Ovary (tissue), 9 donors: ENCODE measurements around the gene CLDN22. TPM values are rescaled to one million over a fixed set of nuclear protein-coding genes. Genes with fewer than 3 reads are reported as not detected.

Experiments
- DNase-seq, 5 donors: peaks; one replicate each; pipeline ENCODE4 v3.0.0-alpha.2; 2019 to 2020
- H3K27ac ChIP-seq, 2 donors: fragments of 200-600 bp; one replicate each; pipeline versions ENCODE4 v1.5.1 to v1.8.0; 2019 to 2022
- H3K27me3 ChIP-seq: fragments of 200-600 bp; one replicate; pipeline ENCODE4 v1.8.0; 2022
- H3K36me3 ChIP-seq: fragments of 200-600 bp; sonication (generic); one replicate; pipeline ENCODE4 v1.5.1; 2019
- H3K4me1 ChIP-seq: one replicate; pipeline ENCODE4 v1.8.1; 2013; ENCODE audit warnings: mild to moderate bottlenecking, moderate library complexity; ENCODE audit not compliant: insufficient read depth
- H3K4me3 ChIP-seq: fragments of 200-600 bp; sonication (generic); one replicate; pipeline ENCODE4 v1.5.1; 2017
- H3K9me3 ChIP-seq, 2 donors: fragments of 200-600 bp in 1 of 2; sonication (generic) in 1 of 2; one replicate each; pipeline versions ENCODE4 v1.5.1 to v1.8.1; 2013 to 2019; ENCODE audit warnings: mild to moderate bottlenecking in 1 of 2, moderate library complexity in 1 of 2
- EP300 ChIP-seq: sonication (generic); formaldehyde crosslinking; IDR thresholded peaks from one replicate; pipeline ENCODE4 v1.6.1; 2017; ENCODE audit warnings: antibody characterized with exemption
- POLR2A ChIP-seq: fragments of 450-650 bp; IDR thresholded peaks from one replicate; pipeline ENCODE4 v1.6.1; 2017; ENCODE audit warnings: antibody characterized with exemption, mild to moderate bottlenecking, moderate library complexity
- WGBS, 3 donors: extraction: QIAGEN DNeasy Blood & Tissue Kit in 1 of 3; methylation state at CpG; one replicate each; pipeline versions ENCODE4 v1.1.5 to v1.1.7; 2013 to 2017; 5-methylcytosine and 5-hydroxymethylcytosine counted together
- intact Hi-C, 4 donors: fragments of 100-400 bp; cut with DNase I; formaldehyde crosslinking; loops; one replicate each; pipeline versions ENCODE4 v1.11.0 to v1.15.1; 2022 to 2023
- polyA plus RNA-seq, 2 donors: library from polyadenylated mRNA; stranded (reverse); fragments of 200-250 nt in 1 of 2; fragments of 350-450 nt in 1 of 2; fragmentation: Illumina TruSeq in 1 of 2; extraction: RNeasy Lipid Tissue Mini Kit (QIAGEN cat#74804) in 1 of 2; gene quantifications; one replicate each; pipeline ENCODE4 v1.2.3, GENCODE V29; 2013 to 2014
- total RNA-seq, 7 donors: library from RNA; depleted of rRNA in 2 of 7; stranded (reverse); fragments of >200 nt in 2 of 7; fragmentation: NEBNext Ultra II Directional in 3 of 7; extraction: Animal tissue kit (Norgen Biotek cat#: 25700) in 3 of 7; gene quantifications; one replicate each; pipeline versions ENCODE4 v1.1.0 to v1.2.4, GENCODE V29; 2016 to 2023
- TF ChIP-seq, protein P1 (sequence below), 3 donors: fragments of 450-650 bp in 2 of 3; fragments of 200-600 bp in 1 of 3; IDR thresholded peaks; one replicate each; pipeline versions ENCODE4 v1.5.1 to v1.8.0; 2016 to 2022; ENCODE audit warnings: antibody characterized with exemption in 3 of 3, mild to moderate bottlenecking in 1 of 3
- donor health status: DM: no; HTN: no; CAD: no; lungs with moderate emphysema.
- donor health status: DM: no; HTN: no; CAD: no.
- donor health status: Bipolar disorder and iron deficiency.
- donor health status: DM: yes; HTN: yes; CAD: no.
- donor health status: DM: no; HTN: no; CAD: no.
- donor health status: DM: yes; HTN: yes; CAD: no.

CLDN22 gene
- total and polyA plus RNA-seq, 9 donors = 0.08 to 0.11 TPM; not detected in 7

- H3K4me3 ChIP-seq = no peak overlapping the region
- H3K27ac ChIP-seq = no peak overlapping the region
- no peak for DNase-seq
- TF ChIP-seq, protein P1, sequence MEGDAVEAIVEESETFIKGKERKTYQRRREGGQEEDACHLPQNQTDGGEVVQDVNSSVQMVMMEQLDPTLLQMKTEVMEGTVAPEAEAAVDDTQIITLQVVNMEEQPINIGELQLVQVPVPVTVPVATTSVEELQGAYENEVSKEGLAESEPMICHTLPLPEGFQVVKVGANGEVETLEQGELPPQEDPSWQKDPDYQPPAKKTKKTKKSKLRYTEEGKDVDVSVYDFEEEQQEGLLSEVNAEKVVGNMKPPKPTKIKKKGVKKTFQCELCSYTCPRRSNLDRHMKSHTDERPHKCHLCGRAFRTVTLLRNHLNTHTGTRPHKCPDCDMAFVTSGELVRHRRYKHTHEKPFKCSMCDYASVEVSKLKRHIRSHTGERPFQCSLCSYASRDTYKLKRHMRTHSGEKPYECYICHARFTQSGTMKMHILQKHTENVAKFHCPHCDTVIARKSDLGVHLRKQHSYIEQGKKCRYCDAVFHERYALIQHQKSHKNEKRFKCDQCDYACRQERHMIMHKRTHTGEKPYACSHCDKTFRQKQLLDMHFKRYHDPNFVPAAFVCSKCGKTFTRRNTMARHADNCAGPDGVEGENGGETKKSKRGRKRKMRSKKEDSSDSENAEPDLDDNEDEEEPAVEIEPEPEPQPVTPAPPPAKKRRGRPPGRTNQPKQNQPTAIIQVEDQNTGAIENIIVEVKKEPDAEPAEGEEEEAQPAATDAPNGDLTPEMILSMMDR (IDR thresholded peaks at IDR 0.05) = no peak
- no peak for TF ChIP-seq POLR2A
- TF ChIP-seq EP300 = no peak
- no peaks in the 10 kb centered on the region for H3K27me3 ChIP-seq
- H3K36me3 ChIP-seq = no peaks in the 10 kb centered on the region
- no peaks in the 10 kb centered on the region for H3K4me1 ChIP-seq
- intact Hi-C loops = no loop called here
- H3K9me3 ChIP-seq = no peaks in the 10 kb centered on the region
- 98 to 100% (median 100%) methylated on average over 3 of the region's 3 CpGs for whole genome bisulfite sequencing, 3 donors
Observed at GRCh38 chr4:183297675-183298074, 22.4 kb downstream of the CLDN22 start.

DNA sequence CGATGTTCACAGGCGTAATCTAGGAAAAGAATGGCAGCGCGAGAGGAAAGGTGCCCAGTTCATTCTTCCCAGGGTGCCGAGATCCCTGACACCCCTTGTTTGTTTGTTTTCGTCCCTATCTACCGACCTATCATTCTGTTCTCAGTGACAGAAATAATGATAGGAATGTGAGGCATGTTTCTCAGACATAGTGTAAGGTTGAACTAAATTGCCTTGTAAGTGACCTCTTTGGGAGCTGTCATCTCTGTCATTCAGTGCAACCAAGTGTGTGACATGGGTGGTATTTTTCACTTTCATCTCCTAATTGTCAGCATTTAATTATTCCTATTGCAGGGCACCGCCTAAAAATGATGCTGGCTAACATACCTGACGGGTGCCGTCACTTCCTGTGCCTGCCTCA, 24.4 kb downstream of the CLDN22 start:
- H3K27me3 ChIP-seq = no peaks in the 10 kb centered on the region
- no peak for TF ChIP-seq EP300
- TF ChIP-seq, protein P1 (IDR thresholded peaks at IDR 0.05) = no peak
- TF ChIP-seq POLR2A = no peak
- no peaks in the 10 kb centered on the region for H3K36me3 ChIP-seq
- no peak overlapping the region for H3K27ac ChIP-seq
- no peaks in the 10 kb centered on the region for H3K4me1 ChIP-seq
- intact Hi-C loops = no loop called here
- 87 to 91% (median 91%) methylated on average over 10 of the region's 10 CpGs for WGBS, 3 donors
- no peaks in the 10 kb centered on the region for H3K9me3 ChIP-seq
- H3K4me3 ChIP-seq = no peak overlapping the region
- no peak for DNase-seq

DNA sequence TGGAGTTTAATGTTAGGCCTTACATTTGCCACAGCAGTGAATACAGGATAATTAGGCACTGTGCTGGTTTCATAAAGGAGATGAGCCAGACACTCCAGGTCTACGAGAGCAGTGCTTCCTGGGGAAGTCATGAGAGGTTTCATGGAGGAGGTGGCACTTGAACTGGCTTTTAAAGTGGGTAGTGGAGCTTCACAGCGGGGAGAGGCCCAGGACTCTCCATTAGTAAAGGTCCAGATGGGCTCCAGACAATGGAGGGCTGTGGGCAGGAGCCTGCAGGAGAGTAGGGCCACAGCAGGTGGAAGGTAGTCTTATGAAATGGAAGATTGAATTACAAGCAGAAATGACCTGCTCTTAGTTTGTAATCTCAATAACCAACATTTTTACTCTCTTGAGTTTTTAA, 29.0 kb downstream of the CLDN22 start:
- Histone ChIP-seq H3K36me3 (no peaks in the 10 kb centered on the region), H3K4me1 (no peaks in the 10 kb centered on the region), H3K27ac (no peak overlapping the region), H3K27me3 (no peaks in the 10 kb centered on the region), H3K4me3 (no peak overlapping the region), H3K9me3 (no peaks in the 10 kb centered on the region)
- intact Hi-C loops = no loop called here
- TF ChIP-seq EP300 (no peak), POLR2A (no peak)
- TF ChIP-seq, protein P1 (IDR thresholded peaks at IDR 0.05) = no peak
- no peak for DNase-seq
- 96 to 100% (median 98%) methylated on average over 2 of the region's 2 CpGs for WGBS, 3 donors

GRCh38 chr4:183289688-183290087, 30.4 kb downstream of the CLDN22 start:
- Histone ChIP-seq H3K4me3 (no peak overlapping the region), H3K9me3 (no peaks in the 10 kb centered on the region), H3K27ac (no peak overlapping the region), H3K4me1 (no peaks in the 10 kb centered on the region), H3K36me3 (no peaks in the 10 kb centered on the region), H3K27me3 (no peaks in the 10 kb centered on the region)
- DNase-seq = no peak
- 93 to 97% (median 94%) methylated on average over 5 of the region's 5 CpGs for WGBS, 3 donors
- intact Hi-C loops = no loop called here
- TF ChIP-seq POLR2A (no peak), EP300 (no peak)
- TF ChIP-seq, protein P1 (IDR thresholded peaks at IDR 0.05) = no peak

DNA sequence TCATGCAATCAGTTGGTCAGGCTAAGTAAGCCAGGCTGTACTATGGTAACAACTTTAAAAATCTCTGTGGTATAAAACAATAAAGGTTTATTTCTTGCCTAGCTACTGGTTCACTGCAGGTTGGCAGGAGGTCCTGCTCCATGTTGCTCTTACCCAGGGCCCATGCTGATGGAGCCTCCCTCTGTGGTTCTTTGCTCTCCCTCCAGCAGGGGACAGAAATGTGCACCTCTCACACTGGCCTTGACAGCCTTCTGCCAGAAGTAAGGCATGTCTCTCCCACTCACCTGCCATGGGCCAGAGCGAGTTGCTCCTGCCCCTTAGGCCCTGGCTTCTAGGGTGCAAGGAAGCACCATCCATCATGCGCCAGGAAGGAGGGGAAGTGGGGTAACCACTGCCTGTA, 31.1 kb downstream of the CLDN22 start:
- Histone ChIP-seq H3K9me3 (no peaks in the 10 kb centered on the region), H3K36me3 (no peaks in the 10 kb centered on the region), H3K4me3 (no peak overlapping the region), H3K27ac (no peak overlapping the region), H3K27me3 (no peaks in the 10 kb centered on the region), H3K4me1 (no peaks in the 10 kb centered on the region)
- 94 to 100% (median 99%) methylated on average over 2 of the region's 2 CpGs for WGBS, 3 donors
- no peak for DNase-seq
- TF ChIP-seq, protein P1 (IDR thresholded peaks at IDR 0.05) = no peak
- TF ChIP-seq POLR2A (no peak), EP300 (no peak)
- intact Hi-C loops = no loop called here
